H1 (cell line): ENCODE results near the gene MAP2K5. TPM values are rescaled to one million over a fixed set of nuclear protein-coding genes. Genes with fewer than 3 reads are reported as not detected.

ENCODE experiments used
- BCL11A ChIP-seq, 2 experiments: IDR thresholded peaks; one replicate each; pipeline ENCODE4 v1.6.1; 2011; ENCODE audit warnings: low read depth in 2 of 2, low read length in 2 of 2, mild to moderate bottlenecking in 2 of 2
- PHF8 ChIP-seq: fragments of 200-600 bp; sonication (generic); conservative IDR thresholded peaks from 2 replicates; pipeline ENCODE4 v1.7.1; 2012; ENCODE audit warnings: low read depth, mild to moderate bottlenecking, inconsistent platforms, low read length, moderate library complexity
- SIX5 ChIP-seq: IDR thresholded peaks from 2 replicates; pipeline ENCODE4 v1.6.1; 2011; ENCODE audit warnings: mild to moderate bottlenecking, low read depth, low read length
- polyA plus RNA-seq, 7 experiments: library from polyadenylated mRNA; depleted of rRNA in 3 of 7; stranded (reverse) in 5 of 7; unstranded in 2 of 7; fragments of >200 nt in 5 of 7; fragments of 200-250 nt in 2 of 7; gene quantifications; 1 replicate in 5 of 7; 2 replicates in 1 of 7; 4 replicates in 1 of 7; pipeline versions ENCODE4 v1.2.1 to v1.2.3, GENCODE V29; 2011 to 2013; ENCODE audit warnings: missing spikeins in 2 of 7, mixed read lengths in 2 of 7
- total RNA-seq: library from RNA; stranded (reverse); fragmentation: NEBNext Ultra II Directional; extraction: Animal tissue kit (Norgen Biotek cat#: 25700); gene quantifications from 2 replicates; pipeline ENCODE4 v1.2.1, GENCODE V29; 2021

The MAP2K5 gene
- total and polyA plus RNA-seq, 2 of the 8 experiments (the other 6 are each of a cell fraction or from before 2014, with no cell fraction given): 4.4 to 15.8 TPM

GRCh38 chr15:67601073-67601472 is 58.6 kb downstream of the MAP2K5 start (continued):
- TF ChIP-seq PHF8 (no peak), BCL11A (IDR thresholded peaks at IDR 0.05; ENCODE audit: low read depth in 2 of 2, low read length in 2 of 2) (no peak), SIX5 (no peak)
- TF ChIP-seq, all 59 proteins: peak for 0
